Hippocampal formation (tissue), 2 donors: ENCODE data around the gene UHMK1.
"Not testable (repeated sequence)": the region's sequence is repeated elsewhere in the genome, so short reads cannot be mapped to it uniquely, and the experiment has no call there.

Experiments
- DNase-seq, 2 donors: peaks; one replicate each; lab custom pipeline; 2025; lab: John Stamatoyannopoulos, UW

Gene UHMK1

GRCh38 chr1:162566870-162567269 is 69.3 kb downstream of the UHMK1 start:
- no peak for DNase-seq

- DNase-seq, result no peak
These were observed 71.2 kb downstream of the UHMK1 start for GRCh38 chr1:162568802-162569201.

DNA sequence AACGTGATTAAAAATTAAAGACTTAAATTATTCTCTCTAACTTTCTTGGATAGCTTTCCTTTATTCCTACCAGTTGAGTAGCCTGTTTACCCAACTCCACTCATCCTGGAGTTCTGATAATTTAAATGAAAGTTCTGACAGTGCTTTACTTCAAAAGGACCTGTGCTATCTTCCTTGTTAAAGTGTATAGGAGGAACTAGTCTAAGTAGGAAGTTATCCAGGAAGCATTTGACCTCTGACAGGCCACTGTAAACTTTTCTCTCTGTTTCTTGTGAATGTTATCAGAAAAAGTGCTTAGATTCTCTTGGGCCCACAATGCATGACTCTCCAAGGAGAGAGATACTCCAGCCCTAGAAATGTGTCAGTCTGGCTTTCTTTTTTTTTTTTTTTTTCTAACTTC is 73.1 kb downstream of the UHMK1 start:
- DNase-seq, result no peak

- not testable (repeated sequence) for DNase-seq
These were observed 73.5 kb downstream of the UHMK1 start for GRCh38 chr1:162571121-162571520.

- no peak for DNase-seq
These were observed 74.1 kb downstream of the UHMK1 start for GRCh38 chr1:162571696-162572095.

- no peak for DNase-seq
These were observed 75.5 kb downstream of the UHMK1 start for GRCh38 chr1:162573136-162573535.

DNA sequence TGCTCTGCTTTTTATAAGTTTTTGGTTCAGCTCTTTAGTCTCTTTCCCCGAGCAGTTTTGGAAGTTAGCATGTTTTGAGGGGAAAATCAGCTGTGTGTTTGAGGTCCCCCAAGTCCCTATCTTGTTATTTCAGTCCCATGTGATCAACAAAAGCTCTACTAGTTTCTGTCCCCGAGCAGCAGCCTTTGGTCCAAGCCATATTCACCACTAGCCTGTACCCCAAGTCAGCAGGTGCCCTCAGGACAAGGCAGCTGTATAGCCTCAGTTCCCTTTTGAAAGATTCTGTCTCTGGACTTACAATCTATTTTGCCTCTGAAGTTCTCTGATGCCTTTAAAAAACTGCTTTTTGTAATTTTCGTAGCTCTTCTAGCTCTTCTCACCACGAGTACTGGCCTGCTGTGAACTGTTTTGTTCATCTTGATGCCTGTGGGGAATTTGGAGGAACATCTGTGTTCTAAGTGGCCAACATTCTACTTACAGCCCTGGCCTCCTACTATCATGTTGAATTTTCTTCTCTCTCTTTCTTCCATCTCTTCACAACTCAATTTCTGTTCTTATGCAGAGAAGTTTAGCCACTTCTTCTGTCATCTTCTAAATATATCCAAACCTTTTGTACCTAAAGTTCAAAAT is 80.6 kb downstream of the UHMK1 start:
- no peak for DNase-seq

DNA sequence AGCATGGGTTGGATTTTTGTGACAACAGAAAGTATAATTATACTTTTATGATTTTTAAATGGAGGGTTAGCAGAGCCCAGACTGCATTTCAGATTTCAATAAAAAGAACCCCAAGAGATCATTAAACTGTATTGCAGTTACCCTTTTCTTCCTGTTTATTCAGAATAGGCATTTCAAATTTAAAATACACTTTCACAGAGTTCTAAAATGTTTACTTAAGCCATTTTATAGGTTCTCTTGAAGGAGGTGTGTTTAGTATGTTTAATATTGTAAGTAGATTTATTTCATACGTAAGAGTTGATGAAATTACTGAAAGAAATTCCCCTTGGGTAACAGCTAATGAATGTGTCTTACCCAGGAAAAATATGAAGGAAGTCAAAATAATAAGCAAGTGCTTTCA is 81.3 kb downstream of the UHMK1 start:
- DNase-seq, result no peak
